ENCODE data around the gene PRDM15.

GRCh38 chr21:41765973-41766882 lies 112.9 kb downstream of the PRDM15 start:
- TF ChIP-seq POLR2AphosphoS5 (IDR thresholded peaks at IDR 0.05; ENCODE audit: low read depth, low read length), result no peak
- no peak for TF ChIP-seq POLR2A (IDR thresholded peaks at IDR 0.05; ENCODE audit: low read depth, low read length)
- TF ChIP-seq PAX5 (IDR thresholded peaks at IDR 0.05; ENCODE audit: insufficient read depth, low read length, severe bottlenecking), result no peak

Data from GM12891 (cell line).